Osteoblast (primary cell): Measurements from ENCODE around the gene NOP9. TPM values are rescaled to one million over a fixed set of nuclear protein-coding genes. Genes with fewer than 3 reads are reported as not detected.

Experiments
- DNase-seq: peaks from one replicate; pipeline ENCODE4 v3.0.0; 2011; ENCODE audit warnings: low spot score, mixed read lengths; ENCODE audit not compliant: insufficient read length; ENCODE audit errors: missing footprints
- H2AFZ ChIP-seq: 2 replicates; pipeline ENCODE4 v1.6.0; 2011; ENCODE audit warnings: mild to moderate bottlenecking, low read length
- H3K27ac ChIP-seq: 2 replicates; pipeline ENCODE4 v1.5.1; 2011; ENCODE audit warnings: mild to moderate bottlenecking, low read depth, low read length, moderate library complexity
- H3K27me3 ChIP-seq: 2 replicates; pipeline ENCODE4 v1.6.0; 2012; ENCODE audit warnings: mild to moderate bottlenecking, control low read depth, inconsistent platforms, low read length, moderate library complexity; ENCODE audit not compliant: insufficient read depth
- H3K36me3 ChIP-seq: 2 replicates; pipeline ENCODE4 v1.5.1; 2011; ENCODE audit warnings: mild to moderate bottlenecking, low read length, control low read depth, moderate library complexity; ENCODE audit not compliant: insufficient read depth
- H3K4me1 ChIP-seq: 2 replicates; pipeline ENCODE4 v1.5.1; 2011; ENCODE audit warnings: mild to moderate bottlenecking, low read length, control low read depth, moderate library complexity; ENCODE audit not compliant: insufficient read depth
- H3K4me2 ChIP-seq: 2 replicates; pipeline ENCODE4 v1.6.0; 2011; ENCODE audit warnings: mild to moderate bottlenecking, low read length; ENCODE audit not compliant: insufficient read depth
- H3K4me3 ChIP-seq: fragments of 200-600 bp; sonication (generic); 3 replicates; pipeline ENCODE4 v1.5.1; 2012; ENCODE audit warnings: mild to moderate bottlenecking, low read length, inconsistent platforms; ENCODE audit not compliant: insufficient read depth
- H3K79me2 ChIP-seq: 2 replicates; pipeline ENCODE4 v1.6.0; 2012; ENCODE audit warnings: mild to moderate bottlenecking, low read length, control low read depth, inconsistent platforms; ENCODE audit not compliant: insufficient read depth
- H3K9me3 ChIP-seq: 2 replicates; pipeline ENCODE4 v1.5.1; 2011; ENCODE audit warnings: low read depth, low read length, control low read depth
- H4K20me1 ChIP-seq: 2 replicates; pipeline ENCODE4 v1.6.0; 2012; ENCODE audit warnings: mild to moderate bottlenecking, low read length, control low read depth; ENCODE audit not compliant: insufficient read depth
- CTCF ChIP-seq: IDR thresholded peaks from 2 replicates; pipeline ENCODE4 v1.5.1; 2011; ENCODE audit warnings: mild to moderate bottlenecking, low read depth, low read length, moderate library complexity; ENCODE audit errors: extremely low read depth
- total RNA-seq: library from RNA; depleted of rRNA; stranded (reverse); fragments of >200 nt; gene quantifications from 2 replicates; pipeline ENCODE4 v1.2.3, GENCODE V29; 2012

Gene NOP9
- total RNA-seq, 1 donor, result 21.0 TPM

GRCh38 chr14:24313913-24314312 lies 14.3 kb downstream of the NOP9 start:
- Histone ChIP-seq H4K20me1 (no peaks in the 10 kb centered on the region), H3K4me3 (no peak overlapping the region), H3K9me3 (no peaks in the 10 kb centered on the region), H3K27me3 (peaks cover 7% of the 10 kb centered on the region), H3K4me1 (peaks cover 23% of the 10 kb centered on the region), H3K27ac (no peak overlapping the region), H3K36me3 (no peaks in the 10 kb centered on the region), H3K4me2 (no peak overlapping the region), H3K79me2 (no peaks in the 10 kb centered on the region), H2AFZ (no peak overlapping the region)
- no peak for TF ChIP-seq CTCF
- peak; percentile 69 for DNase-seq

GRCh38 chr14:24314377-24315193 lies 14.9 kb downstream of the NOP9 start:
- Histone ChIP-seq H3K27ac (no peak overlapping the region), H3K36me3 (no peaks in the 10 kb centered on the region), H3K9me3 (no peaks in the 10 kb centered on the region), H3K4me3 (no peak overlapping the region), H4K20me1 (no peaks in the 10 kb centered on the region), H3K4me2 (no peak overlapping the region), H3K79me2 (no peaks in the 10 kb centered on the region), H2AFZ (no peak overlapping the region), H3K4me1 (peaks cover 23% of the 10 kb centered on the region), H3K27me3 (peaks cover 7% of the 10 kb centered on the region)
- no peak for TF ChIP-seq CTCF
- peak; percentile 70 for DNase-seq

- no peaks in the 10 kb centered on the region for H3K79me2 ChIP-seq
- peak; percentile 89 for DNase-seq
- no peak overlapping the region for H3K4me2 ChIP-seq
- H3K36me3 ChIP-seq, result no peaks in the 10 kb centered on the region
- H2AFZ ChIP-seq, result no peak overlapping the region
- no peak overlapping the region for H3K4me3 ChIP-seq
- H3K27me3 ChIP-seq, result peaks cover 7% of the 10 kb centered on the region
- no peak overlapping the region for H3K27ac ChIP-seq
- TF ChIP-seq CTCF, result no peak
- no peaks in the 10 kb centered on the region for H3K9me3 ChIP-seq
- peaks cover 20% of the 10 kb centered on the region for H3K4me1 ChIP-seq
- no peaks in the 10 kb centered on the region for H4K20me1 ChIP-seq
Measured at GRCh38 chr14:24315243-24315806, 15.7 kb downstream of the NOP9 start.

GRCh38 chr14:24315807-24316596 lies 16.4 kb downstream of the NOP9 start:
- TF ChIP-seq CTCF, result no peak
- Histone ChIP-seq H3K27ac (no peak overlapping the region), H3K27me3 (peaks cover 7% of the 10 kb centered on the region), H3K4me3 (no peak overlapping the region), H2AFZ (no peak overlapping the region), H3K4me1 (peaks cover 14% of the 10 kb centered on the region), H3K4me2 (no peak overlapping the region), H3K79me2 (no peaks in the 10 kb centered on the region), H3K9me3 (no peaks in the 10 kb centered on the region), H4K20me1 (no peaks in the 10 kb centered on the region), H3K36me3 (no peaks in the 10 kb centered on the region)
- peak; percentile 88 for DNase-seq
